HG03108 (cell line): ENCODE measurements around the gene RENBP.

Experiments
- ATAC-seq: cut with Tn5 transposase; IDR thresholded peaks from one replicate; pipeline ENCODE4 v1.9.1; 2021; ENCODE audit warnings: moderate library complexity; ENCODE audit not compliant: unreplicated experiment

The RENBP gene

GRCh38 chrX:153971124-153971449 is 26.6 kb upstream of the RENBP start:
- ATAC-seq: peak; percentile 32

GRCh38 chrX:153970357-153971123 is 26.1 kb upstream of the RENBP start:
- ATAC-seq: peak; percentile 3

- no peak for ATAC-seq
Measured at GRCh38 chrX:153969904-153970356, 25.5 kb upstream of the RENBP start.

- ATAC-seq: no peak
Measured at GRCh38 chrX:153969125-153969903, 24.9 kb upstream of the RENBP start.

- no peak for ATAC-seq
Measured at GRCh38 chrX:153968754-153969124, 24.3 kb upstream of the RENBP start.

- no peak for ATAC-seq
Measured at GRCh38 chrX:153968255-153968654, 23.8 kb upstream of the RENBP start.

- ATAC-seq: no peak
Measured at GRCh38 chrX:153967536-153968224, 23.2 kb upstream of the RENBP start.

- no peak for ATAC-seq
Measured at GRCh38 chrX:153966841-153967535, 22.5 kb upstream of the RENBP start.

- no peak for ATAC-seq
Measured at GRCh38 chrX:153966283-153966688, 21.8 kb upstream of the RENBP start.

- no peak for ATAC-seq
Measured at GRCh38 chrX:153965406-153965805, 21.0 kb upstream of the RENBP start.

GRCh38 chrX:153964105-153964504 is 19.7 kb upstream of the RENBP start:
- no peak for ATAC-seq

GRCh38 chrX:153963546-153963945 is 19.1 kb upstream of the RENBP start:
- ATAC-seq: no peak

GRCh38 chrX:153961292-153961691 is 16.8 kb upstream of the RENBP start:
- ATAC-seq: no peak

GRCh38 chrX:153960786-153961185 is 16.3 kb upstream of the RENBP start:
- ATAC-seq: no peak

- no peak for ATAC-seq
Measured at GRCh38 chrX:153960077-153960476, 15.6 kb upstream of the RENBP start.

- no peak for ATAC-seq
Measured at GRCh38 chrX:153959649-153960048, 15.2 kb upstream of the RENBP start.

- ATAC-seq: no peak
Measured at GRCh38 chrX:153958605-153959004, 14.2 kb upstream of the RENBP start.

GRCh38 chrX:153957224-153957623 is 12.8 kb upstream of the RENBP start:
- no peak for ATAC-seq

- ATAC-seq: no peak
Measured at GRCh38 chrX:153956044-153956907, 11.8 kb upstream of the RENBP start.

- no peak for ATAC-seq
Measured at GRCh38 chrX:153955228-153955732, 10.8 kb upstream of the RENBP start.
